GM23338 (cell line): ENCODE data around the gene TENT4B. TPM values are rescaled to one million over a fixed set of nuclear protein-coding genes. Genes with fewer than 3 reads are reported as not detected.

Source experiments
- ATAC-seq: fragments of 200-7000 bp; cut with Tn5 transposase; 3 replicates; pipeline ENCODE4 v1.9.1; 2020
- DNase-seq: peaks from one replicate; pipeline ENCODE4 v3.0.0-alpha.2; 2015; ENCODE audit warnings: low spot score
- H2AFZ ChIP-seq: fragments of 200-600 bp; sonication (generic); 2 replicates; pipeline ENCODE4 v1.8.0; 2016; ENCODE audit warnings: antibody characterized with exemption, mild to moderate bottlenecking, moderate library complexity
- H3F3A ChIP-seq: fragments of 200-600 bp; sonication (generic); replicated peaks from 2 replicates; pipeline ENCODE4 v1.8.0; 2017; ENCODE audit warnings: antibody characterized with exemption, mixed run types, low read depth
- H3K27ac ChIP-seq: fragments of 200-600 bp; sonication (generic); 2 replicates; pipeline ENCODE4 v1.6.1; 2016; ENCODE audit warnings: low read depth
- H3K27me3 ChIP-seq: fragments of 200-600 bp; sonication (generic); 2 replicates; pipeline ENCODE4 v1.8.0; 2016; ENCODE audit warnings: mild to moderate bottlenecking, mixed run types, moderate library complexity; ENCODE audit not compliant: insufficient read depth
- H3K36me3 ChIP-seq: fragments of 200-600 bp; sonication (generic); 2 replicates; pipeline ENCODE4 v1.8.0; 2016; ENCODE audit warnings: mild to moderate bottlenecking; ENCODE audit not compliant: insufficient read depth
- H3K4me1 ChIP-seq: fragments of 200-600 bp; sonication (generic); 2 replicates; pipeline ENCODE4 v1.8.0; 2016; ENCODE audit warnings: mild to moderate bottlenecking, moderate library complexity; ENCODE audit not compliant: insufficient read depth
- H3K4me2 ChIP-seq: fragments of 200-600 bp; sonication (generic); 2 replicates; pipeline ENCODE4 v1.7.1; 2017; ENCODE audit warnings: mixed run types
- H3K4me3 ChIP-seq: fragments of 200-600 bp; sonication (generic); 2 replicates; pipeline ENCODE4 v1.6.1; 2016; ENCODE audit warnings: mixed run types
- H3K79me2 ChIP-seq: fragments of 200-600 bp; sonication (generic); replicated peaks from 2 replicates; pipeline ENCODE4 v1.8.0; 2017; ENCODE audit warnings: mild to moderate bottlenecking; ENCODE audit not compliant: insufficient read depth
- H3K9me2 ChIP-seq: fragments of 200-600 bp; sonication (generic); 2 replicates; pipeline ENCODE4 v1.8.0; 2017; ENCODE audit not compliant: insufficient read depth
- H4K20me1 ChIP-seq: fragments of 200-600 bp; sonication (generic); replicated peaks from 2 replicates; pipeline ENCODE4 v1.8.0; 2017; ENCODE audit warnings: mild to moderate bottlenecking; ENCODE audit not compliant: insufficient read depth
- H3K27ac Mint-ChIP-seq: 2 replicates; pipeline ENCODE4 v1.8.0; 2020; ENCODE audit warnings: inconsistent platforms, mild to moderate bottlenecking, moderate library complexity, mixed read lengths
- H3K27me3 Mint-ChIP-seq: 3 replicates; pipeline ENCODE4 v1.8.0; 2022; ENCODE audit warnings: low read depth, mild to moderate bottlenecking, moderate library complexity, mixed read lengths, inconsistent platforms; ENCODE audit not compliant: insufficient read depth, poor library complexity
- H3K36me3 Mint-ChIP-seq: 3 replicates; pipeline ENCODE4 v1.8.0; 2021; ENCODE audit warnings: low read depth, mild to moderate bottlenecking, inconsistent platforms, moderate library complexity, mixed read lengths
- H3K4me1 Mint-ChIP-seq: 3 replicates; pipeline ENCODE4 v1.8.0; 2020; ENCODE audit warnings: mild to moderate bottlenecking, inconsistent platforms, mixed read lengths
- H3K4me3 Mint-ChIP-seq: 3 replicates; pipeline ENCODE4 v1.8.0; 2021; ENCODE audit warnings: moderate library complexity, mild to moderate bottlenecking, inconsistent platforms, mixed read lengths
- H3K9me3 Mint-ChIP-seq: 3 replicates; pipeline ENCODE4 v1.8.0; 2020; ENCODE audit warnings: moderate library complexity, mild to moderate bottlenecking, inconsistent platforms, mixed read lengths
- NANOG ChIP-seq: IDR thresholded peaks from 2 replicates; pipeline ENCODE4 v1.6.1; 2016; ENCODE audit warnings: antibody characterized with exemption, borderline replicate concordance
- ZNF331 ChIP-seq: fragments of 250-450 bp; sonication (Bioruptor Pico); IDR thresholded peaks from 2 replicates; pipeline ENCODE4 v1.5.0; 2020; ENCODE audit warnings: low read depth, mild to moderate bottlenecking, moderate library complexity
- polyA plus RNA-seq: library from polyadenylated mRNA; unstranded; fragments of >200 nt; fragmentation: Nextera tagmentation; extraction: Ambion mirVana; gene quantifications from 2 replicates; pipeline ENCODE4 v1.2.1, GENCODE V29; 2016
- total RNA-seq: library from RNA; depleted of rRNA; stranded (reverse); fragments of >200 nt; shearing (Covaris generic); gene quantifications from 2 replicates; pipeline ENCODE4 v1.2.3, GENCODE V29; 2014
- TF ChIP-seq, protein P1 (sequence below): IDR thresholded peaks from one replicate; pipeline ENCODE4 v1.6.1; 2018; ENCODE audit warnings: antibody characterized with exemption; ENCODE audit not compliant: unreplicated experiment
- TF ChIP-seq, protein P2 (sequence below), 2 experiments: fragments of 200-600 bp in 1 of 2; sonication (generic) in 1 of 2; conservative IDR thresholded peaks; 2 replicates each; pipeline versions ENCODE4 v1.5.1 to v1.6.1; 2016 to 2017; ENCODE audit warnings: antibody characterized with exemption in 2 of 2, low read depth in 2 of 2, mild to moderate bottlenecking in 2 of 2, moderate library complexity in 1 of 2
- TF ChIP-seq, protein P3 (sequence below): IDR thresholded peaks from 2 replicates; pipeline ENCODE4 v1.6.1; 2016; ENCODE audit warnings: antibody characterized with exemption

Gene TENT4B
- total and polyA plus RNA-seq, 2 experiments from 2014 or later: 17.6 to 21.3 TPM

DNA sequence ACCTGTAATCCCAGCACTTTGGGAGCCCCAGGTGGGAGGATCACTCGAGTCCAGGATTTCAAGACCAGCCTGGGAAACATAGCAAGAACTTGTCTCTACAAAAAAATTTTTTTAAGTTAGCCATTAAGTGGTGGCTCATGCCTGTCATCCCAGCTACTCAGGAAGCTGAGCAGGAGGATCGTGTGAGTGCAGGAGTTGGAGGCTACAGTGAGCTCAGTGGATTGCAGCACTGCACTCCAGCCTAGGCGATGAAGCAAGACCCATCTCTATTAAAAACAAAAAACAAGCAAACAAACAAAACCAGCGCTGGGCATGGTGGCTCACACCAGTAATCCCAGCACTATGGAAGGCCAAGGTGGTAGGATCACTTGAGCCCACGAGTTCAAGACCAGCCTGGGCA is 49.3 kb upstream of the TENT4B start (continued):
- TF ChIP-seq, protein P1, sequence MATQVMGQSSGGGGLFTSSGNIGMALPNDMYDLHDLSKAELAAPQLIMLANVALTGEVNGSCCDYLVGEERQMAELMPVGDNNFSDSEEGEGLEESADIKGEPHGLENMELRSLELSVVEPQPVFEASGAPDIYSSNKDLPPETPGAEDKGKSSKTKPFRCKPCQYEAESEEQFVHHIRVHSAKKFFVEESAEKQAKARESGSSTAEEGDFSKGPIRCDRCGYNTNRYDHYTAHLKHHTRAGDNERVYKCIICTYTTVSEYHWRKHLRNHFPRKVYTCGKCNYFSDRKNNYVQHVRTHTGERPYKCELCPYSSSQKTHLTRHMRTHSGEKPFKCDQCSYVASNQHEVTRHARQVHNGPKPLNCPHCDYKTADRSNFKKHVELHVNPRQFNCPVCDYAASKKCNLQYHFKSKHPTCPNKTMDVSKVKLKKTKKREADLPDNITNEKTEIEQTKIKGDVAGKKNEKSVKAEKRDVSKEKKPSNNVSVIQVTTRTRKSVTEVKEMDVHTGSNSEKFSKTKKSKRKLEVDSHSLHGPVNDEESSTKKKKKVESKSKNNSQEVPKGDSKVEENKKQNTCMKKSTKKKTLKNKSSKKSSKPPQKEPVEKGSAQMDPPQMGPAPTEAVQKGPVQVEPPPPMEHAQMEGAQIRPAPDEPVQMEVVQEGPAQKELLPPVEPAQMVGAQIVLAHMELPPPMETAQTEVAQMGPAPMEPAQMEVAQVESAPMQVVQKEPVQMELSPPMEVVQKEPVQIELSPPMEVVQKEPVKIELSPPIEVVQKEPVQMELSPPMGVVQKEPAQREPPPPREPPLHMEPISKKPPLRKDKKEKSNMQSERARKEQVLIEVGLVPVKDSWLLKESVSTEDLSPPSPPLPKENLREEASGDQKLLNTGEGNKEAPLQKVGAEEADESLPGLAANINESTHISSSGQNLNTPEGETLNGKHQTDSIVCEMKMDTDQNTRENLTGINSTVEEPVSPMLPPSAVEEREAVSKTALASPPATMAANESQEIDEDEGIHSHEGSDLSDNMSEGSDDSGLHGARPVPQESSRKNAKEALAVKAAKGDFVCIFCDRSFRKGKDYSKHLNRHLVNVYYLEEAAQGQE: no peak
- TF ChIP-seq, protein P2, sequence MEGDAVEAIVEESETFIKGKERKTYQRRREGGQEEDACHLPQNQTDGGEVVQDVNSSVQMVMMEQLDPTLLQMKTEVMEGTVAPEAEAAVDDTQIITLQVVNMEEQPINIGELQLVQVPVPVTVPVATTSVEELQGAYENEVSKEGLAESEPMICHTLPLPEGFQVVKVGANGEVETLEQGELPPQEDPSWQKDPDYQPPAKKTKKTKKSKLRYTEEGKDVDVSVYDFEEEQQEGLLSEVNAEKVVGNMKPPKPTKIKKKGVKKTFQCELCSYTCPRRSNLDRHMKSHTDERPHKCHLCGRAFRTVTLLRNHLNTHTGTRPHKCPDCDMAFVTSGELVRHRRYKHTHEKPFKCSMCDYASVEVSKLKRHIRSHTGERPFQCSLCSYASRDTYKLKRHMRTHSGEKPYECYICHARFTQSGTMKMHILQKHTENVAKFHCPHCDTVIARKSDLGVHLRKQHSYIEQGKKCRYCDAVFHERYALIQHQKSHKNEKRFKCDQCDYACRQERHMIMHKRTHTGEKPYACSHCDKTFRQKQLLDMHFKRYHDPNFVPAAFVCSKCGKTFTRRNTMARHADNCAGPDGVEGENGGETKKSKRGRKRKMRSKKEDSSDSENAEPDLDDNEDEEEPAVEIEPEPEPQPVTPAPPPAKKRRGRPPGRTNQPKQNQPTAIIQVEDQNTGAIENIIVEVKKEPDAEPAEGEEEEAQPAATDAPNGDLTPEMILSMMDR (conservative IDR thresholded peaks at IDR 0.05; ENCODE audit: low read depth in 2 of 2): no peak
- TF ChIP-seq, protein P3, sequence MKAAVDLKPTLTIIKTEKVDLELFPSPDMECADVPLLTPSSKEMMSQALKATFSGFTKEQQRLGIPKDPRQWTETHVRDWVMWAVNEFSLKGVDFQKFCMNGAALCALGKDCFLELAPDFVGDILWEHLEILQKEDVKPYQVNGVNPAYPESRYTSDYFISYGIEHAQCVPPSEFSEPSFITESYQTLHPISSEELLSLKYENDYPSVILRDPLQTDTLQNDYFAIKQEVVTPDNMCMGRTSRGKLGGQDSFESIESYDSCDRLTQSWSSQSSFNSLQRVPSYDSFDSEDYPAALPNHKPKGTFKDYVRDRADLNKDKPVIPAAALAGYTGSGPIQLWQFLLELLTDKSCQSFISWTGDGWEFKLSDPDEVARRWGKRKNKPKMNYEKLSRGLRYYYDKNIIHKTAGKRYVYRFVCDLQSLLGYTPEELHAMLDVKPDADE: no peak

DNA sequence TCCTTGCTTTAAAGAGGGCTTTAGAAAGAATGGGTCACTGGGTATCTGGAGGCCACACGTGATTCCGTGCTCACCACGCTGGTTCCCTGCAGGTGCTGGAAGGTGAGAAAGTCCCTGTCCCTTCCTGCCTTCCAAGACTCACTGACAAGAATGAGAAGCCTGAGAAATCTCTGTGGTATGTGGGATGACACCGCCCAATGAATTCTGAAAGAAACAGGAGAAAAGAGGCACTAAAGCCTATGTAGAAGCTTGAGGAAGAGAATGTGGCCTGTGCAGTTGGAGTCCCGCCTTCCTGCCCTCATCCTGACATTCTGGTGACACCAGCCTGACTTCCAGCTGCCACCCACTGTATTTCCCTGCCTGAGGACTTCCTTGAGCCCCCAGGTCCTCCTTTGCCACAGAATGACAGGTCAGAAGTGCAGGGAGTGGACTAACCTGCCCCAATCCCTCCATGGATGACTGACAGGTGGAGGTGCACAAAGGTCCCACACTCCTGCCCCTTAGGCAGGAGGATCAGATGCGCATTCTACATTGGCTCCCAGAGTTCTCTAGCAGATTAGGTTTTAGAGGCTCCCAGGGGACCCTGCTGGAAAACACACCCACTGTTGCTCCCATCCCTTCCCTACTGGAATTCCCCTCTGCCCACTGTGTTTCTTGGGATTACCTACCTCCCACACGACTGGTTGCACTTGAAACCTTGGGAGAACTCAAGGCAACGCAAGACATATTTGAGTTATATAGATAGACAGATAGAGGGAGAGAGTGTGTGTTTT is 38.6 kb upstream of the TENT4B start:
- Mint-ChIP-seq H3K4me3 (no peak overlapping the region), H3K9me3 (no peaks in the 10 kb centered on the region), H3K4me1 (peaks cover 5% of the 10 kb centered on the region), H3K36me3 (no peaks in the 10 kb centered on the region), H3K27me3 (no peaks in the 10 kb centered on the region), H3K27ac (no peak overlapping the region)
- H3K27me3 ChIP-seq: no peaks in the 10 kb centered on the region
- H3F3A ChIP-seq: no peaks in the 10 kb centered on the region
- no peak overlapping the region for H3K4me3 ChIP-seq
- H3K9me2 ChIP-seq: no peaks in the 10 kb centered on the region
- no peaks in the 10 kb centered on the region for H3K36me3 ChIP-seq
- H3K27ac ChIP-seq: no peak overlapping the region
- H3K4me2 ChIP-seq: no peak overlapping the region
- H4K20me1 ChIP-seq: no peaks in the 10 kb centered on the region
- H3K4me1 ChIP-seq: peaks cover 3% of the 10 kb centered on the region; the same call in 1 of the 2 replicates
- ATAC-seq (peak; percentile 35; the same call in 2 of the 3 replicates), DNase-seq (peak; percentile 32)
- TF ChIP-seq, protein P3: no peak
- no peak for TF ChIP-seq NANOG
- TF ChIP-seq ZNF331 (CRISPR knock-in tag): no peak
- H3K79me2 ChIP-seq: no peaks in the 10 kb centered on the region
- H2AFZ ChIP-seq: peak overlapping the region; percentile 77; the same call in 1 of the 2 replicates
